Kidney glomerular epithelial cell (primary cell): Measurements from ENCODE around the gene SCIMP.
"Not testable (repeated sequence)": the region's sequence is repeated elsewhere in the genome, so short reads cannot be mapped to it uniquely, and the experiment has no call there.

ENCODE experiments used
- DNase-seq: peaks from one replicate; lab custom pipeline; 2025; lab: John Stamatoyannopoulos, UW

SCIMP gene

GRCh38 chr17:5184288-5184687 lies 50.4 kb downstream of the SCIMP start:
- DNase-seq, result no peak

- DNase-seq, result no peak
Observed at GRCh38 chr17:5183410-5183793, 51.3 kb downstream of the SCIMP start.

GRCh38 chr17:5182597-5183409 lies 51.9 kb downstream of the SCIMP start:
- no peak for DNase-seq

DNA sequence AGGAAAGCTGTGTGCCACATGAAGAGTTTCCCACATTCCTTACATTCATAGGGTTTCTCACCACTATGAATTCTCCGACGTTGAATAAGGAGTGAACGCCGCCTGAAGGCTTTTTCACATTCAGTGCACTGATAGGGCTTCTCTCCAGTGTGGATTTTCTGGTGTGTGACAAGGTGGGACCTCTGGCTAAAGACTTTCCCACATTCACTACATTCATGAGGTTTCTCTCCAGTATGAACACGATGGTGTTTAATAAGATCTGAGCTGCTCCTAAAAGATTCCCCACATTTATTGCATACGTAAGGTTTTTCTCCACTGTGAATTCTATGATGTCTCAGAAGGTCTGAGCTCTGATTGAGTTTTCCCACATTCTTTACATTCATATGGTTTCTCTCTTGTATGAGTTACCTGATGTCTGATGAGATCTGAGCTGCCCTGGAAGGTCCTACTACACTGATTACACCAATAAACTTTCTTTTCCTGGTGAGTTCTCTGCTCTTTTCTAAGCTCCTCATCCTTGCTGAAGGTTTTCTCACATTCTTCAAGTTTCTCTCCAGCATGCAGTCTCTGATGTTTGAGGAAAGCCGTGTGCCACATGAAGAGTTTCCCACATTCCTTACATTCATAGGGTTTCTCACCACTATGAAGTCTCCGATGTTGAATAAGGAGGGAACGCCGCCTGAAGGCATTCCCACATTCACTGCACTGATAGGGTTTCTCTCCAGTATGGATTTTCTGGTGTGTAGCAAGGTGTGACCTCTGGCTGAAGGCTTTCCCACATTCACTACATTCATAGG lies 53.0 kb downstream of the SCIMP start:
- DNase-seq, result no peak

GRCh38 chr17:5179003-5179402 lies 55.7 kb downstream of the SCIMP start:
- no peak for DNase-seq

DNA sequence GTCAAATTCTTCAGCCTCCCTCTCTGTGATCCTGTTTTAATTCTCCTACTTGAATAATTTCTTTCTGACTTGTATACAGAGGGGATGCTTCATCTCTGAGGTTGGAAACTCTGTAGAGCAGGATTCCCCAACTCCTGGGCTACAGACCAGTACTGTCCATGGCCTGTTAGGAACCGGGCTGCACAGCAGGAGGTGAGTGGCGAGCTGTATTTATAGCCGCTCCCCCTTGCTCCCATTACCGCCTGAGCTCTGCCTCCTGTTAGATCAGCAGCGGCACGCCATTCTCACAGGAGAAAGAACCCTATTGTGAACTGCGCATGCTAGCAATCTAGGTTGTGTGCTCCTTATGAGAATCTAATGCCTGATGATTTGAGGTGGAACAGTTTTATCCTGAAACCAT lies 59.6 kb downstream of the SCIMP start:
- not testable (repeated sequence) for DNase-seq

DNA sequence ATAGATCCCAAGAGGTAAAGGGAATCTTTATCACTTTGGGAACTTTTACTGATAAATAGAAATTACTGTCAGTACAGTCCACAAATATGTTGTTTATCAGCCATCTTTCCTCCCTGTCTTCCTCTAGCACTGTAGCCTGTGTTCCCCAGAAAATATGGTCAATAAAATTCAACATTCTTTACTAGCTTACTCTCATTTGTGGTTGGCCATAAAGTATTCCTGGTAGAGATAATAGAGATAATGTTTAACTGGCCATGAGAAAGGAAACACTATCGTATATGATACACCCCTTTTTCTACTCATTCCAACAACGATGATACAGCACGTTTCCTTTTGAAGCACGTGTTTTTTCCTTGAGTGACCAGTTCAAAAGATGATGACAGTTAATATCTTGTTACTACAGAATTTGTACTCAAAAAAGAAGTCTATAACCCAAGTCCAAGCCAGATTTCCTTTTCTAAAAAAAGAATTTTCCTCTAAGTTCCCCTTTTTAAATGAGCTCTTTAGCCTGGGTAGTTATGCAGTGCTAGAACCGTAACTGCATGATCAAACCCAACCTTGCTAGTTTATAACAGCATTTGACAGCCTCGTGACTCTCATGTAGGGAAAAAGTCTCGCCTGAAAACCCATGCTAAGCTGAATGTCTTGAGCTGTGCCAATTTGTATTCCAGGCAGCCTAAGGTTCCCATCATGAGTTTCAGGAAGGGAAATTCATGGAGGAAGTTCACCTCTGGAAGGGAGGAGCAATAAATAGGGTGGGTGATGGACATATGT lies 68.7 kb downstream of the SCIMP start:
- peak; percentile 12 for DNase-seq

DNA sequence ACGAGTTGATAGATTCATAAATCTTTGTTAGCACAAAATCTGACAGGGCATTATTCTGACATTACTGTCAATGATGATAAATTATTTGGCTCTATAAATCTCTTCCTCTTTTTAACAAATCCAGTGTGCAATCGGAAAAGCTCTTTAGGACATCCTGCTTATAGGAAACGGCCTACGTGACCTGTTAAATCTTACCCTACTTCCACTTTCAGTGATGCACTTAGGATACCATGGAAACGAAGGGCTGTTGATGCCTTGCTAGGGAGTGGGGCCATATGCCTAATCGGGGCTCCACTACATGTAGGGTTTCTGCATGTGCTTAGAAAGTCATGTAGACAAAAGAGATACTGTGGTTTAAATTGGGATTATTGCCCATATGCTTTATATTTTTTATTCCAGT lies 70.2 kb downstream of the SCIMP start:
- no peak for DNase-seq

DNA sequence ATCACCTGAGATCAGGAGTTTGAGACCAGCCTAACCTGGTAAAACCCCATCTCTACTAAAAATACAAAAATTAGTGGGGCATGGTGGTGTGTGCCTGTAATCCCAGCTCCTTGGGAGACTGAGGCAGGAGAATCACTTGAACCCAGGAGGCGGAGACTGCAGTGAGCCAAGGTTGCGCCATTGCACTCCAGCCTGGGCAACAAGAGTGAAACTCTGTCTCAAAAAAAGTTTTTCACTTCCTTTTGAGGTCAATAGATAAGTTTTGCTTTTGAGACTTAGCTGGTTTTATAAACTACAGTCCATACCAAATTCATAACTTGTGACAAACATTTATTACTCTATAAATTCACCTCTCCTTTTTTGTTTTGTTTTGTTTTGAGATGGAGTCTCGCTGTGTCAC lies 72.9 kb downstream of the SCIMP start:
- not testable (repeated sequence) for DNase-seq

- DNase-seq, result not testable (repeated sequence)
Observed at GRCh38 chr17:5160702-5161101, 74.0 kb downstream of the SCIMP start.
